Stimulated activated CD8-positive, alpha-beta memory T cell treated with anti-CD3 and anti-CD28 coated beads, Interleukin-7, amount 100 ng/mL, for 48 hours (primary cell): Measurements from ENCODE around the gene TOR1A.
"Not testable (repeated sequence)": the region's sequence is repeated elsewhere in the genome, so short reads cannot be mapped to it uniquely, and the experiment has no call there.

Experiments
- DNase-seq, 2 donors: peaks; one replicate each; pipeline ENCODE4 v3.0.0-alpha.2; 2020; ENCODE audit warnings: low read depth in 1 of 2; ENCODE audit errors: extremely low read depth in 1 of 2

TOR1A gene

GRCh38 chr9:129783516-129784361, 40.2 kb downstream of the TOR1A start:
- DNase-seq: peak; percentile 25 to 50

GRCh38 chr9:129781981-129782380, 42.0 kb downstream of the TOR1A start:
- no peak for DNase-seq

- DNase-seq: no peak
These were observed 42.8 kb downstream of the TOR1A start for GRCh38 chr9:129781131-129781530.

GRCh38 chr9:129779560-129780190, 44.3 kb downstream of the TOR1A start:
- DNase-seq: no peak

GRCh38 chr9:129778469-129778868, 45.5 kb downstream of the TOR1A start:
- DNase-seq: no peak

GRCh38 chr9:129777769-129778130, 46.2 kb downstream of the TOR1A start:
- DNase-seq: no peak

GRCh38 chr9:129776938-129777768, 46.8 kb downstream of the TOR1A start:
- peak; percentile 47 to 67 for DNase-seq

- DNase-seq: no peak
These were observed 47.4 kb downstream of the TOR1A start for GRCh38 chr9:129776566-129776937.

GRCh38 chr9:129776096-129776495, 47.8 kb downstream of the TOR1A start:
- DNase-seq: not testable (repeated sequence)

GRCh38 chr9:129775448-129775798, 48.5 kb downstream of the TOR1A start:
- no peak for DNase-seq

GRCh38 chr9:129774791-129775447, 49.0 kb downstream of the TOR1A start:
- DNase-seq: no peak

- no peak for DNase-seq
These were observed 50.5 kb downstream of the TOR1A start for GRCh38 chr9:129773262-129774048.

GRCh38 chr9:129770741-129771140, 53.2 kb downstream of the TOR1A start:
- no peak for DNase-seq

GRCh38 chr9:129769669-129770068, 54.3 kb downstream of the TOR1A start:
- no peak for DNase-seq

- no peak for DNase-seq
These were observed 55.5 kb downstream of the TOR1A start for GRCh38 chr9:129768486-129768885.

- DNase-seq: no peak
These were observed 58.1 kb downstream of the TOR1A start for GRCh38 chr9:129765764-129766317.

GRCh38 chr9:129762985-129763926, 60.7 kb downstream of the TOR1A start:
- no peak for DNase-seq
